Measurements from ENCODE around the gene DVL1.
A peak's percentile ranks its signal among the peaks of the same experiment; 100 is the strongest.

DVL1 gene

DNA sequence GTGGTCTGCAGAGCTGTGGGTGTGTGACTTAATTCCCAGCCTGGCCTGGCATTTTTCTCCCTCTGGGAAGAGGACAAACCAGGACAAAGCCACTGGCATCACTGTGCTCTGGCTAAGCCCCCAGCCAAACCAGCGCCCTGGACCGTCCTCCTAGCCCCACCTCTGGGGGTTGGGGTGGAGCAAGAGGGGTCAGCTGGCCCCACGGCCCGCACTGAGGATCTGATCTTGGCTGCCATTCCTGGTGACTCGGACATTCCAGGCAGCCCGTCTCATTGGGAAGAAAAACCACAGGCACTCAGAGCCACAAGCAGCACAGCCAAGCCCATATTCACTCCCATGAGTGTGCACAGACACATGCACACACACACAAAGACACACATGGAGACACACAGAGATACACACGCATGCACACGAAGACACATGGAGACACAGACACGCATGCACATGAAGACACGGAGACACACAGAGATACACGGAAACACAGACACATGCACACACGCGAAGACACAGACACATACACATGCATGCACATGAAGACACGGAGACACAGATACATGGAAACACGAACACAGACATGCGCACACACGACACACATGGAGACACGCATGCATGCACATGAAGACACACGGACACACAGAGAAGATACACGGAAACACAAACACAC is 11.4 kb upstream of the DVL1 start:
- Histone ChIP-seq H3K4me3 (ENCODE audit: low read length) (no peak overlapping the region), H3K9ac (ENCODE audit: low read length) (no peak overlapping the region), H3K4me1 (ENCODE audit: control insufficient read depth, low read depth, low read length) (peaks cover 13% of the 10 kb centered on the region), H3K27me3 (ENCODE audit: control insufficient read depth, insufficient read depth, low read length) (peaks cover under 1% of the 10 kb centered on the region), H3K27ac (ENCODE audit: low read length) (no peak overlapping the region), H3K36me3 (ENCODE audit: control insufficient read depth, low read depth, low read length) (no peaks in the 10 kb centered on the region), H3K9me3 (ENCODE audit: control insufficient read depth, low read depth, low read length) (no peaks in the 10 kb centered on the region)

DNA sequence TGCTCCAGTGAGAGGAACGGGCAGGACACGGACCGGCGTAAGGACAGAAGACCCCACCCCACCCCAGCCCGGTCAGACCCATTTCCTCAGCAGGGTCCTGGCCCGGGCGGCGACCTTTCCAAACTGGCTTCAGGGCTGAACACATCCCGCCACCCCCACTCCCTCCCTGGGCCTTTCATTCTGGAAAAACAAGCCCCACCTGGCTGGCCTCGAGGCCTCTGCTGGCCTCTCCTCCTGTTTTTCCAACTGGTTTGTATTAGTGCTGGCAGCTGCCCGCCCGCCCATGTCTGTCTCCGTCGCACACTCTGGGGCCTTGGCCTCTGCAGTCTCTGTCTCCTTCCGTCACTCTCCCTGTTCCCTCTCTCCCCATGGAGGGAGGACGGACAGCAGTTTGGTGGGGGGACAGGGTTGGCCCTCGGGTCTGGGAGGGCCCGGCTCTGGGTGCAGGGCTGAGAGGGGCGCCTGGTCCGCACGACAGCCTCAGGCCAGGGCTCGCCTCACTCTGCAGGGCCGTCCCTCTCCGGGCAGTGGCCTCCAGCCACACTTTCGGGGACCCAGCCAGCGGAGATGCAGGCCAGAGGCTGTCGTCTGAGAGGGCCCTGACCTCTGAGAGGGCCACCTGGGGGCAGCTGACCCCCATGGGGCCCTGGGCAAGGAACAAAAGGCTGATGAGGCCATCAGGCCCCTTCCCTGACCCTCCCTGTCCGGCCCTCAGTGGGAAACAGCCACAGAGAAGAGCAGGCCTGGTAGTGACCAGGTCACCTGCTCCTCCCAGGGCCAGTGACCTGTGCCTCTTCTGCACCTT is 10.6 kb upstream of the DVL1 start:
- Histone ChIP-seq H3K27me3 (ENCODE audit: control insufficient read depth, insufficient read depth, low read length) (peaks cover 8% of the 10 kb centered on the region), H3K4me3 (ENCODE audit: low read length) (no peak overlapping the region), H3K27ac (ENCODE audit: low read length) (no peak overlapping the region), H3K36me3 (ENCODE audit: control insufficient read depth, low read depth, low read length) (no peaks in the 10 kb centered on the region), H3K9me3 (ENCODE audit: control insufficient read depth, low read depth, low read length) (no peaks in the 10 kb centered on the region), H3K4me1 (ENCODE audit: control insufficient read depth, low read depth, low read length) (peaks cover 13% of the 10 kb centered on the region), H3K9ac (ENCODE audit: low read length) (no peak overlapping the region)

DNA sequence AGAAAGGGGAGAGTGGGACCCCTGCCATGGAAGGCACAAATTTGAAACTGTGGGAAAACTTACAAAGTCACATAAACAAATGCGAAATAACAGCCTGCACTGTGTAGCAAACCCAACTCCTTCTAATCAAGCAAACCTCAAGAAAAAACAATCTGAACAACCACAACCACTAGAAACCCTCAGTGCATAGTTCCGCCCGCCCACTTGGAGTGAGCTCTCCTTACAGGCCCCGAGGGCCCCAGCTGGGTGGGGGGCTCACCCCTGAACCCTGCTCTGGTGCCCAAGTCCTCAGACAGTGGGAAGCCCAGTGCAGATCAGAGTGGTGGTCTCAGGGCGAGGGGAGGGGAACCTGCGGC is 10.1 kb upstream of the DVL1 start:
- no peaks in the 10 kb centered on the region for H3K9me3 ChIP-seq (ENCODE audit: control insufficient read depth, low read depth, low read length)
- H3K36me3 ChIP-seq (ENCODE audit: control insufficient read depth, low read depth, low read length): no peaks in the 10 kb centered on the region
- peaks cover 14% of the 10 kb centered on the region for H3K27me3 ChIP-seq (ENCODE audit: control insufficient read depth, insufficient read depth, low read length)
- no peak overlapping the region for H3K4me3 ChIP-seq (ENCODE audit: low read length)
- H3K4me1 ChIP-seq (ENCODE audit: control insufficient read depth, low read depth, low read length): peaks cover 13% of the 10 kb centered on the region
- H3K9ac ChIP-seq (ENCODE audit: low read length): no peak overlapping the region
- H3K27ac ChIP-seq (ENCODE audit: low read length): no peak overlapping the region

DNA sequence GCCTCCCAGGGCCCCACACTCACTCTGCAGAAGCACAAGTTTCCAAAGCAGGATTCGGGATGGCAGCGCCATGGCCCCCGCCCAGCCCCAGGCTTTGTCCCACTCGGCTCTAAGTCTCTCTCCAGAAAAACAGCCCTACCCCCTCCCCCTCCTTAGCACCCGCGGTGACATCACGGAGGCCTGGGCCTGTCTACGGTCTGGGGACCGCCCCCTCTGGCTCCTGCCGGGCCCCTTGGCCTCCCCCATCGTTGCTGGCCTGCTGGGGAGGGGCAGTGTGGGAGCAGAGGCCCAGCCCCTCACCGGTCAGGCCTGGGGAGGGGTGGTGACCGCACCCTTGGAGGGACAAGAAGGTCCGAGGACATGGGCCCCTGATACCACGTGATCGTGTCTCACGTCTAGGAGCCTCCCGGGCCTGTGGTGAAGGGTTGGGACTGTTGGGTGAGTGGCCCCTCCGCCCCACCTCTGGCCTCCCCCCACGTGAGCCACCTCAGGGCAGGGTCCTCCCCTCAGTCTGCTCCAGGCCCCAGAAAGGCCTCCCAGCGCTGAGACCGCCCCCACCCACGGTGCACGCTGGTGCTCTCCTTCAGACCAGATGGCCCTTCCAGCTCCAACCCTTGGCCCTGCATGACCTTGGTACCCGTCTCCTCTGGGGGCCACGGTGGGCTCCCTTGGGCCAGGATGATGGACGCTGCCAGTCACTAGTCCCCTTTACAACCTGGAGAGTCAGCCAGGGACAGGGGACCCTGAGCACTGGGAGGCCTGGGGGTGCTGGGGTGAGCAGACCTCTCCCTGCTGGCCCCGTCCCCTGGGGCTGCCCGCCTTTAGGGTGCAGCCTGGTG is 9.4 kb upstream of the DVL1 start, which contains the start of gene MXRA8:
Gene MXRA8 (minus strand): TSS at position 123 of the 839 bp plus-strand sequence. CDS start 51 bp downstream, at position 72.
- H3K4me1 ChIP-seq (ENCODE audit: control insufficient read depth, low read depth, low read length): peaks cover 16% of the 10 kb centered on the region
- no peak within 1 kb of the TSS for H3K27ac ChIP-seq (ENCODE audit: low read length)

DNA sequence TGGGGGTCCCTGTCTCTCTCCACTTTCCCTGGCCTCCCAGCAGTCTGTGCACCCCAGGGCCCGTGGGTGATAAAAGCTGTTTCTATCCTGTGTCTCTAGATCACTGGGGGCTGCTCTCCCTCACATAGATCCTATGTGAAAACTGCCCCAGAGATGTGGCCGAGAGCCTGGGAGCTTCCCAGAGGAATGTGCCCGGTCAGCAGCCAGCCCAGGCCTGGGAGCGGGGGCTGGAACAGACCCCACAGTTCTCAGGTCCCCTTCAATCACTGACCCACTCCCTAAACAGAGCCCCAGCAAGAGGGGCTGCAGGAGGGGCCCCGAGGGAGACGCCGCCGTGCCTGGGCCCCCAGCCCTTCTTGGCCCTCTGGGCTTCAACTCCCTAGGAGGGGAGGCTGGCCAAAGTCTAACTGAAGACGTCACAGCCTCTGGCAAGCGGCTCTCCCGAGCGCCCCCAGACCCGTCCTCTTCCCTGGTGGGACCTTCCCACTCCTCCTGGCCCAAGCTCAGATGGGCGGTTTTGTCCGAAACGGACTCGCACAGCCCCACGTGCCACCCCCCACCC is 8.7 kb upstream of the DVL1 start:
- Histone ChIP-seq H3K4me1 (ENCODE audit: control insufficient read depth, low read depth, low read length) (peaks cover 22% of the 10 kb centered on the region), H3K27me3 (ENCODE audit: control insufficient read depth, insufficient read depth, low read length) (peaks cover 27% of the 10 kb centered on the region), H3K36me3 (ENCODE audit: control insufficient read depth, low read depth, low read length) (no peaks in the 10 kb centered on the region), H3K9ac (ENCODE audit: low read length) (peak overlapping the region; percentile 7), H3K4me3 (ENCODE audit: low read length) (peak overlapping the region; percentile 17), H3K27ac (ENCODE audit: low read length) (no peak overlapping the region), H3K9me3 (ENCODE audit: control insufficient read depth, low read depth, low read length) (no peaks in the 10 kb centered on the region)

More for the DNA sequence above, 9.4 kb upstream of the DVL1 start, which contains the start of gene MXRA8:
- Histone ChIP-seq H3K36me3 (ENCODE audit: control insufficient read depth, low read depth, low read length) (no peaks in the 10 kb centered on the region), H3K4me3 (ENCODE audit: low read length) (peak within 1 kb of the TSS; percentile 17), H3K9me3 (ENCODE audit: control insufficient read depth, low read depth, low read length) (no peaks in the 10 kb centered on the region), H3K27me3 (ENCODE audit: control insufficient read depth, insufficient read depth, low read length) (peaks cover 20% of the 10 kb centered on the region), H3K9ac (ENCODE audit: low read length) (peak within 1 kb of the TSS; percentile 7)

DNA sequence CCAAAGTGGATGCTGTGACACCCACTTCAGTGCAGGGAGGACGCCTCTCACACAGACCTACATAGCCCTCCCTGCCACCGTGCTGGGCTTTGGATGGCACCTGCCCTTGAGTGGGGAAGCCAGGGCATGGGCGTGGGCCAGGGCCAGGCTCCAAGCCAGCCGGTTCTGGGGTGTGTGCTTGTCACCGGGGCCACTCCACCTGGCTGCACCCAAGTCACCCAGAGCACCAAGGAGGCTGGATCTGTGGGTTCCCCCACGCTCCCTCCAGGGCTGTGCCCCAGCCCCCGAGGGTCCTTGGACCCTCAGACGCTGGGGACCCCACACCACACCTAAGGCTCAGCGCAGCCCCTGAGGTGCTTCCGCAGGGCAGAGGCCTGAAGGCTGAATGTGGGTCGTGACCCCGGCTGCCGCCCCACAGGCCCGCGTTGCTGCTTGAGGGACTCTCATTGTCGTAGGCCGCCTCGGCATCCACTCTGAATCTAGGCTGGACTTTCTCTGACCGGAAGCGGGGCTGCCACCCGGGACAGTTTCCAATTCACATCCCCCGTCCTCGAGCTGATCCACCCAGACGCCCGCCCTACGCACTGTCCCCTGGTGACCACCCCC is 7.7 kb upstream of the DVL1 start:
- Histone ChIP-seq H3K27ac (ENCODE audit: low read length) (no peak overlapping the region), H3K4me1 (ENCODE audit: control insufficient read depth, low read depth, low read length) (peaks cover 21% of the 10 kb centered on the region), H3K36me3 (ENCODE audit: control insufficient read depth, low read depth, low read length) (no peaks in the 10 kb centered on the region), H3K9me3 (ENCODE audit: control insufficient read depth, low read depth, low read length) (no peaks in the 10 kb centered on the region), H3K27me3 (ENCODE audit: control insufficient read depth, insufficient read depth, low read length) (peaks cover 35% of the 10 kb centered on the region), H3K4me3 (ENCODE audit: low read length) (no peak overlapping the region), H3K9ac (ENCODE audit: low read length) (no peak overlapping the region)

DNA sequence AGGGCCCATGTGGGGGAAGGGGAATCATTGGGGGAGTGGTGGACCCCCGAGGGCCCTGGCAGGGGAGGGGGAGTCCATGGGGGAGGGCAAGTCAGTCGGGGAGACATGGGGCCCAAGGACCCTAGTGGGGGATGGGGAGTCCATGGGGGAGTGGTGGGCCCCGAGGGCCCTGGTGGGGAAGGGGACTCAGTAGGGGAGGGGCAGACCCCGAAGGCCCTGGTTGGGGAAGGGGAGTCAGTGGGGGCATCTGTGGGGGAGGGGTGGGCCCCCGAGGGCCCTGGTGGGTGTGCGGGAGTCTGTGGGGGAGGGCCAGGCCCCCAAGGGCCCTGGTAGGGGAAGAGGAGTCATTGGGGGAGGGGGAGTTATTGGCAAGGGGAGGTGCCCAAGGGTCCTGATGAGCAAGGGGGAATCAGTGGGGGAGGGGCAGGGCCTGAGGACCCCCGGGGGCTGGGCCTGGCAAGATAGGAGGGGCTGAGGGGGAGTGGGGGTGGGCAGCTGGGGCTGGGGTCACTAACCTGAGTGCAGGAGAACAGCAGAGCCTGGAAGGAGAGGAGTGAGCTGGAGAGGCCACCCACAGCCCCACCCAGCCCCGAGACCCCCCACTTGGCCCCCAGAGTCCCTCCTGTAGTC is 7.1 kb upstream of the DVL1 start:
- H3K27ac ChIP-seq (ENCODE audit: low read length): no peak overlapping the region
- H3K9ac ChIP-seq (ENCODE audit: low read length): no peak overlapping the region
- H3K4me1 ChIP-seq (ENCODE audit: control insufficient read depth, low read depth, low read length): peaks cover 21% of the 10 kb centered on the region
- H3K27me3 ChIP-seq (ENCODE audit: control insufficient read depth, insufficient read depth, low read length): peaks cover 35% of the 10 kb centered on the region
- H3K36me3 ChIP-seq (ENCODE audit: control insufficient read depth, low read depth, low read length): no peaks in the 10 kb centered on the region
- H3K9me3 ChIP-seq (ENCODE audit: control insufficient read depth, low read depth, low read length): no peaks in the 10 kb centered on the region
- no peak overlapping the region for H3K4me3 ChIP-seq (ENCODE audit: low read length)

DNA sequence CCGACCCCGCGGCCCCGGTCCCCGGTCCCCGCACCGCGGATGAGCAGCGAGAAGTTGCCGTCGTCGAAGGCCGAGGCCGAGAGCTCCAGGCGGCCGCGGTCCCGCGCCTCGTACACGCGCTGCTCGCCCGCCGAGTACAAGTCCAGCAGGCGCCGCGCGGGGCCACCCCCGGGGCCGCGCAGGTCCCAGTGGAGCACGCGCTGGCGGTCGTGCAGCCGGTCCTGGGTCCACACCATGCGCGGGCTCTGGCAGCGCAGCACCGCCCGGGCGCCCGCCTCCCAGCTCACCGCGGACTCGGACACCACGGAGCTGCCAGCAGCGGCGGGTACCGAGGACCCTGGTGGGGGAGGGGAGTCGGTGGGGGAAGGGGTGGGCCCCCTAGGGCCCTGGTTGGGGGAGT is 6.2 kb upstream of the DVL1 start:
- Histone ChIP-seq H3K36me3 (ENCODE audit: control insufficient read depth, low read depth, low read length) (no peaks in the 10 kb centered on the region), H3K27ac (ENCODE audit: low read length) (no peak overlapping the region), H3K4me1 (ENCODE audit: control insufficient read depth, low read depth, low read length) (peaks cover 21% of the 10 kb centered on the region), H3K27me3 (ENCODE audit: control insufficient read depth, insufficient read depth, low read length) (peaks cover 35% of the 10 kb centered on the region), H3K9ac (ENCODE audit: low read length) (no peak overlapping the region), H3K9me3 (ENCODE audit: control insufficient read depth, low read depth, low read length) (no peaks in the 10 kb centered on the region), H3K4me3 (ENCODE audit: low read length) (no peak overlapping the region)

DNA sequence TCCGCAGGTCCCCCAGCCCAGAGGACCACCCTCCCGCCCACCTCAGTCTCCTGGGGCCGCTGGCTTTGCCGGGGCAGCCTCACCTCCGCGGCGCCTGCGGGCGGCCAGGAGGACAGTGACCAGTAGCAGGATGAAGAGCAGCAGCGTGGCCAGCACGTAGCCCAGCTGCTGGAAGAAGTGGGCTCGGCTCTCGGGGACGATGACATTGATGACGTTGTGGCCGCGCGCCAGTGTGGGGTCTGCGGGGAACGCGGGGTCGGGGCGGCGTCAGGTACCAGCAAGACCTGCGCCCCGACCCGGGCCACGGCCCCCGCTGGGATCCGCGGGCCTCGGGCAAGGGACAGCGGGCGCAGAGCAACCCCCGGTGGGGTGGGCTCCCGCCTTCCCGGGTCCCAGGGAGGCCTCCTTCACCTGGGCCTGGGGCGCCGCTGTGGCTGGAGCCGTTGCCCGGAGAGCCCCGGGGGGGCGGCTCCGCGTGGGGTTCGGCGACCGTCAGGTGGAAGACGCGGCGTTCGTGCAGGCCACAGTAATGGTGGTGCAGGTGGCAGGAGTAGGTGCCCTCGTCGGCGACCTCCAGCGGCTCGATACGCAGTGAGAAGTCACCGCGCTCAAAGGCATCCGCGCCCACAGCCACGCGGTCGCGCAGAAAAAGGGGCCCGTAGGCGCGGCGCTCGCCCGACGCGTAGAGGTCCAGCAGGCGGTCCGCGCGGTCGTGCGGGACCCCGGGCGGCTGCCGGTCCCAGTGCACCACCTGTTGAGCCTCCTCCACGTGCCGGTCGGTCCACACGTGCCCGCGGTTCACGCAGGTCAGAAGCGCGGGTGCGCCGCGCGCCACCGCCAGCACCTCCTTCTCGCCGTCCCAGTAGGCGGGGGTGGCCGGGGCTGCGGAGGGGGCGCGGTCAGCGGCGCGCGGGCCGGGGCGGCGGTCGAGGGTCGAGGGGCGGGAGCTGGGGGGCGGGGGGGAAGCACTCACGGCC is 5.3 kb upstream of the DVL1 start:
- H3K4me1 ChIP-seq (ENCODE audit: control insufficient read depth, low read depth, low read length): peaks cover 21% of the 10 kb centered on the region
- peak overlapping the region; percentile 55 for H3K4me3 ChIP-seq (ENCODE audit: low read length)
- H3K27ac ChIP-seq (ENCODE audit: low read length): no peak overlapping the region
- H3K9ac ChIP-seq (ENCODE audit: low read length): no peak overlapping the region
- no peaks in the 10 kb centered on the region for H3K9me3 ChIP-seq (ENCODE audit: control insufficient read depth, low read depth, low read length)
- H3K27me3 ChIP-seq (ENCODE audit: control insufficient read depth, insufficient read depth, low read length): peaks cover 35% of the 10 kb centered on the region
- H3K36me3 ChIP-seq (ENCODE audit: control insufficient read depth, low read depth, low read length): no peaks in the 10 kb centered on the region
